Activated T-cell treated with anti-CD3 and anti-CD28 coated beads for 24 hours (primary cell): Measurements from ENCODE around the gene KCNQ1OT1.

ENCODE experiments used
- DNase-seq: peaks from one replicate; pipeline ENCODE4 v3.0.0-alpha.2; 2020; ENCODE audit warnings: low read depth

KCNQ1OT1 gene

GRCh38 chr11:2581931-2582350 lies 117.9 kb downstream of the KCNQ1OT1 start:
- no peak for DNase-seq

DNA sequence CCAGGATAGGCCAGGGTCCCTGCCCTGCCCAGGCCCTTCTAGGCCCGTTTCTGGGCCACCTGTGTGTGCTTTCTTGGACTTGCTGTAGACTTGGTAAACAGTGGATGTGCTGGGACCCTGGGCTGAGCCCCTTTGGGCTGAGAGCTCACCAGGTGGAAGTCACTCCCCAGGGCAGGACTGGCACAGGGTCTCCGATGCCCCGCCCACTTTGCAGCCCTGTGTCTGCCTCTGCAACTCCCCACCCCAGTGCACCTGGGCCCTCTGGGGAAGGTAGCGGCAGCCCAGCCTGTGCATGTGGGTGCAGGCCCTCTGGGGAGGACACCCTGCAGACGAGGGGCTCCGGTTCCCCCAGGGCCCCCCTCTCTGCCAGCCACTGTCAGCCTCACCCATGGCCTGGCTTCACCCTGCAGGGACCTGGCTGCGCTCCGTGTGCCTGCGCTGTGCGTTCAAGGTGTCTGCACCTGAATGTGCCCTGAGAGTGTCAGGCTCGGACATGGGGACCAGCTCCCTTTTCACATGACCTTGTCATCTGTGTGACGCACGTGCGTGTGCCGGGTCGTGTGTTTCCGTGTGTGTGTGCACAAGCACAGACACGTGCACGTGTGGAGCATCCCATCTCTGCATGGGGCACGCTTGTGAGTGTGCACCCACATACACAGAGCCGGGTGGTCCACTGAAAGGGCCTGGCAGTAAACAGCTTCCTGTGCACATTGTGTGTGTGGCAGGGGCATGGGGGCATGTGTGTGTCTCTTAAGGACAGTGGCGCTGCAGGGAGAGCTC lies 118.5 kb downstream of the KCNQ1OT1 start:
- DNase-seq: no peak

GRCh38 chr11:2580571-2581001 lies 119.2 kb downstream of the KCNQ1OT1 start:
- DNase-seq: no peak

- DNase-seq: no peak
Measured at GRCh38 chr11:2580061-2580421, 119.8 kb downstream of the KCNQ1OT1 start.

DNA sequence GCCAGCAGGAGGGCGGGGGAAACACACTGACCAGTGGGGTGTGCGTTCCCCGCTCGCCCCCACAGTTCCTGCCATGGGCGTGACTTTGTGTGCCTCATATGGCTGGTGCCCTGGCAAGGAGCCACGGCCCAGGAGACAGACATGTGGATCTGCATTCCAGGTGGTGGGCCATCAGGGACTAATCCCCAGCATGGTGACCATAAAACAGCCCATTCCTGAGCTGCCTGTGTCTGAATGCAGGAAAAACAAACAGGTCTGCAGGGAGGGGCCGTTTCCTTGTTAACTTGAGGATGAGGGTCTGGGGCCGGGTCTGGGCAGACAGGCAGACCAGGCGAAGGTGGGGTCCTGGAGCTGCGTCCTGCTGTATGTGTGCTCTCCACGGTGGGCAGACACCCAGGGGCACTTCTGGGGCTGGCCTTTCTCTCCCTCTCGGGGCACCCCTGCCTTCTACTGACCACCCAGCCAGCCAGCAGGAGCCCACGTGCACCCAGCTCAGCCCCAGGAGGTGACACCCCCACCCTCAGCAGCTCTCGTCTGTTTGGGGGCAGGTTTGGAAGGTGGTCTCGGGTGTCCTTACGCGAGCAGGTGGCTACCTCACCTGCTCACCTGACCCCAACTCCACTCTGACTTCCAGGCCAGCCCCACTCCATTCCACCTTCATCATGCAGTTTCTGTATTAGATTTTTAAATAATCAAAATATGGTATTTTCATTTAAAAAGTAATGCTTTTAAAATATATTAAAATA lies 120.3 kb downstream of the KCNQ1OT1 start:
- no peak for DNase-seq

- DNase-seq: no peak
Measured at GRCh38 chr11:2578929-2579270, 120.9 kb downstream of the KCNQ1OT1 start.

- no peak for DNase-seq
Measured at GRCh38 chr11:2577991-2578928, 121.5 kb downstream of the KCNQ1OT1 start.

DNA sequence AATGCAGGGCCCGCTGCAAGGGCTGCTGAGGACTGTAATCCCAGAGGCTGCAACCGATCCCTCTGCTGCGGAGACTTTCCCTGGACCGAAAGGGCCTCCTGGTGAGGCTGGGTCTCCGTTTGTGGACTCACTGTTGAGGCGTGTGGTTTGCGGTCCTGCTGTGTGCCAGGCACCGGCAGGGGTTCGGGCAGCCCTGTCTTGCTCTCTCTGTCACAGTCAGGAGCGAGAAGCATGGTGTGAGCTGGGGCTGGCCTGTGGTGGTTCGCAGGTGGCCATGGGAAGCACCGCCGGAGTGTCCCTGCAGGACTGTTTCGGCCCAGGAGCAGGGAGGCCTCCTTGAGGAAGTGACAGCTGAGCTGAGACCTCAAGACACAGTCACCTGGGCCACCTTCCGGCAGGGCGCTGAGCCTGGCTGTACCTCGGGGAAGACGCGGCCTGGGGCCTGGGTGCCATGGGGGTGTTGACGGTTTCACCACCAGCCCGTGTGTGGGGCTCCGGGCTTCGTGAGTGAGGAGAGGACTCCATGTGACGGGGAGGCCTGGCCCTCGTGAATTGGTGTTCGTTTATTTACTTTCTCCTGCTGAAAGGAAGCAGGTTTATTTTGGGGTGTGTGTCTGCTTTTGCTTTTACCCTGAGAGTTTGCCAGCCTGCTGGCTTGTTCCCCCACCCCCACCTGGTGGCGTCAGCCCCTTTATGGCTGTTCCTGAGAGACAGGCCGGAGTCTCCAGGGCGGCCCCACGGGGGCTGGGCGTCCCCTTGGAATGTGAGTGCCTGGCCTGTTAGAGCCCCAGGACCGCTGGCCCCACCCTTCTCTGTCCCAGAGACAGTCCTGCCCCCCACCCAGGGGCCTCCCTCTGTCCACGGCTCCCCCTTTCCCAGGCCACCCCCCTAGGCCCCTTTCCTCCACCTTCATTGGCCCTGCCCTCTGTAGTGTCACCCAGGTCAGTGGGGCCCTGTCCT lies 122.5 kb downstream of the KCNQ1OT1 start:
- DNase-seq: no peak

DNA sequence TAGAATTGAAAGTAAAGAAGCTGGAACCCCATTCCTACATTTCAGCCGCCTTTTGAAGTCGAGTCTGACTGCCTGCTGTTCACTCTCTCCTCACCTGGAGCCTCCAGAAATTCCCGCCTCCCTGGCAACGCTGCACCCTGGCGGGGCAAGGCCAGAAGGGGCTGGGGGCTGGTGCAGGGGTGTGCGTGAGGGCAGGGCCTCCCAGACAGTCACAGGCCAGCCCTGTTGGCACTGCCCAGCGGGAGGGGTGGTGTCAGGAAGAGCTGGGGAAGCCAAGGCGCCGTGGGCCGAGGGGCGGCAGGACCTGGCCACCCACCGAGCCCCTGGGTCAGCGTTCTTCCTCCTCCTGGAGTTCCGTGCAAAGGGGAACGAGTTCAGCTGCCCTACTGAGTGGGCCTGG lies 123.2 kb downstream of the KCNQ1OT1 start:
- DNase-seq: no peak

DNA sequence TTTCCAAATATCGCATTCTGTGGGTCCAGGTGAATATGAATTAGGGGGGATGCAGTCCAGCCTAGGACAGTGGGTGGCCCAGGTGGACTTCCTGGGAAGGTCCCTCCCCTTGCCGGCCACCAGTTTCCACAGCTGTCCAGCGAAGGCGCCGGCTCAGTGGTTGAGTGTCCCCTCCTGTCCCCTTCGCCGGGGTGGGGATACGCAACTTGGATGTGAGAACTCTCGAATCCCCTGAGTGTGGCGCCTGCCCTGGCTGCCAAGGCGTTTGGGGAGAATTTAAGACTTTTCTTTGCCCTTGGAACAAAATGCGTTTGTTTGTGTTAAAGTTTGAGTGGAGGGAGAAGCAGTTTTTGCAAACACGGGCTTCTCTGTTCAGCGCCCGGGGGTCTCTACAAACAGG lies 123.7 kb downstream of the KCNQ1OT1 start:
- no peak for DNase-seq

- no peak for DNase-seq
Measured at GRCh38 chr11:2575591-2576051, 124.2 kb downstream of the KCNQ1OT1 start.

GRCh38 chr11:2574553-2575535 lies 125.0 kb downstream of the KCNQ1OT1 start:
- no peak for DNase-seq

- no peak for DNase-seq
Measured at GRCh38 chr11:2574043-2574552, 125.7 kb downstream of the KCNQ1OT1 start.

- DNase-seq: no peak
Measured at GRCh38 chr11:2573240-2574042, 126.4 kb downstream of the KCNQ1OT1 start.

DNA sequence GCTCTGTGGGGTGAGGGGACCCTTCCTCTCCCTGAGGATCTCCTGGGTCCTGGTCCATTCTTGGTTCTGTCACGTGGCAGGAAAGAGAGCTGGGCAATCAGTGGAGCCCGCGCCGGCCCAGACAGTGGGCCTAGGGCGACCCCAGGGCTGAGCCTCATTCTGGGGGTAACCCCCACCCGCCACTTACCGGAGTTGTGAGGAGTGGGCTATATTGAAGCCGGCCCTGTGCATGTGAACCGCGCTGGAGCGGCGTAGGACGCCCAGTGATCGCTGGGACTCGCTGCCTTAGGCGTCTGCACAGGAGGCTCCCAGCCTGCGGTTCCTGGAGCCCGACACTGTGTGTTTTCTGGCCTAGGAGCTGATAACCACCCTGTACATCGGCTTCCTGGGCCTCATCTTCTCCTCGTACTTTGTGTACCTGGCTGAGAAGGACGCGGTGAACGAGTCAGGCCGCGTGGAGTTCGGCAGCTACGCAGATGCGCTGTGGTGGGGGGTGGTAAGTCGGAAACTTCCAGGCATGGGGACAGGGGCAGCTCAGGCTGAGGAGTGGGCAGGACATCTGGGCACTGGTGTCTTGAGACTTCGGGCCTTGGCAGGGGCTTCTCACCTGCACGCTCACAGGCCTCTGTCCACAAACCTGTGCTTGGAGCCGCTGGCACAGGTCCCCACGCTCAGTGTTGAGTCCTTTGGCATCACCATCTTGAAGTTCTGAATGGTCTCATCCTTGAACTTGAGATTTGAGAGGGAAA lies 127.1 kb downstream of the KCNQ1OT1 start:
- no peak for DNase-seq

DNA sequence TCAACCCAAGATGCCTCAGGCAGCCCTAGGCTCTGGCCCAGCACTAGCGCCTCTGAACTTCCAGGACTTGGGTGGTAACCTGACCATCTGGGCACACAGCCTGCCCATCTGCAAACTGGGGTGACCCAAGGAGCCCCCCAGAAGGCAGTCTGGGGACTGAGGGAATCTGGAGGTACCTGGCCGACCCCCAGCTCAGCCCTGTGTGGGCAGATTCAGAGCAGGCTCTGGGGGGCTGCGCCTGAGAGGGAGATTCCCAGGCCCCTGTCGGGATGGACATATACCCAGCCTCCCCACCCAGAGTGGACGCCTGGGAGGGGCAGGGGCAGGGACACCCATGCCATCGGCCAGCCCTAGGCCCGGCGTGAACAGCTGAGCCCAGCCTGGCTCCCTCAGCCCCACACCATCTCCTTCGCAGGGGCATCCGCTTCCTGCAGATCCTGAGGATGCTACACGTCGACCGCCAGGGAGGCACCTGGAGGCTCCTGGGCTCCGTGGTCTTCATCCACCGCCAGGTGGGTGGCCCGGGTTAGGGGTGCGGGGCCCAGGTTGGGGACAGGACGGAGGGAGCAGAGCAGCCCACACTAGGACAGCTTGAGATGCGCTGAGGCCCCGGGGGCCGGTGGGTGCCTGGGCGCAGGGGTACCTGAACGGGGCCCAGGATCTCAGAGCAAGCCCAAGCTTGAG lies 128.1 kb downstream of the KCNQ1OT1 start:
- no peak for DNase-seq

DNA sequence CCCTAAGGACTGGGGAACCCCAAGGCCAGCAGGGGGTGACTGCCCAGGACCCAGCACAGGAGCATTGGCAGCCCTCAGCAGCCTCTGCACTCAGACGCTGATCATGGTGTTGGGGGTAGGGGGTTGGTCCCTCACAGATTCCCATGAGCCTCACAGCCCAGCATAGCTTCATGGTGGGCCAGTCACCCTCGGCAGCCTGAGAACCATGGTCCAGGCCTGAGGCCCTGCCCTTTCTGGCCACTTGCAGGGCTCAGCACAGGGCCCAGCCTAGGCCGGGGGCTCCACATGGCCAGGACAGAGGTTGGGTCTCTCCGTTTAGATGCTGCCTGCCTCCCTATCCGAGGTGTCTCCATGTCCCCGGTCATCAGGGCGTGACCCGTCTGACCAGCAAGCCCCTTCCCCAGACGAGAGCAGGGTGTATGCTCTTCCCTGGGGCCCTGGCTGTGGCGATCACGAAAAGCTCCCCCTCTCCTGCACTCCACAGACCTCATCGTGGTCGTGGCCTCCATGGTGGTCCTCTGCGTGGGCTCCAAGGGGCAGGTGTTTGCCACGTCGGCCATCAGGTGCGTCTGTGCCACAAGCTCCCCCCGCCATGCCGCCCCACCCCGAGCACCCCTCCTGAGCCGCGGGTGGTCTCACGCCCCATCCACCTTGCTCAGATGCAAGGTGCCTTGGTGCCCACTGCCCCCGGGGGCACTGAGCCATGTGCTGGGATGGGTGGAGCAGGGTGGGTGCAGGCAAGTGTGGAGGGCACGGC lies 128.8 kb downstream of the KCNQ1OT1 start:
- DNase-seq: no peak
